HG02798 (cell line): Measurements from ENCODE around the gene MT1B.
"Not testable (repeated sequence)": the region's sequence is repeated elsewhere in the genome, so short reads cannot be mapped to it uniquely, and the experiment has no call there.

Experiments used
- ATAC-seq: cut with Tn5 transposase; IDR thresholded peaks from one replicate; pipeline ENCODE4 v1.9.1; 2021; ENCODE audit warnings: mild to moderate bottlenecking; ENCODE audit not compliant: unreplicated experiment, poor library complexity

The MT1B gene

DNA sequence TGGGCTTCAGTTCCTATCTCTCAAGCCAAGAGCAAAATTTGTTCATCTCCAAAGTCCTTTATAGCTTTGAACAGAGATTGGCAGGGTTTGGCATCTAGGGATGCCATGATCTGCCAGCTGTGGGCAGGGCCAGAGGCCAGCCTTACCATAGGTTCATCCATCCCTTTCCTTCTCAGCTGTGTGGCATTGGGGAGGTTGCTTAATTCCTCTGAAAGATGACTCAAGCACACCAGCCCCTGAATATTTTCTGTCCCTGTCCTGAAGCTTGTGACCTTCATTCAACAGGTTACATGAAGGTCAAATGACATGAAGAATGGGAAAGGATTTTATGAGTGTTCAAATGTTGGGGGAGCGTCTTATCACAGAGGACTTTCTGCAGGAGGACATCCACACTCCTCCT is 12.8 kb downstream of the MT1B start:
- ATAC-seq: no peak

- not testable (repeated sequence) for ATAC-seq
Observed at GRCh38 chr16:56665286-56666261, 13.9 kb downstream of the MT1B start.

DNA sequence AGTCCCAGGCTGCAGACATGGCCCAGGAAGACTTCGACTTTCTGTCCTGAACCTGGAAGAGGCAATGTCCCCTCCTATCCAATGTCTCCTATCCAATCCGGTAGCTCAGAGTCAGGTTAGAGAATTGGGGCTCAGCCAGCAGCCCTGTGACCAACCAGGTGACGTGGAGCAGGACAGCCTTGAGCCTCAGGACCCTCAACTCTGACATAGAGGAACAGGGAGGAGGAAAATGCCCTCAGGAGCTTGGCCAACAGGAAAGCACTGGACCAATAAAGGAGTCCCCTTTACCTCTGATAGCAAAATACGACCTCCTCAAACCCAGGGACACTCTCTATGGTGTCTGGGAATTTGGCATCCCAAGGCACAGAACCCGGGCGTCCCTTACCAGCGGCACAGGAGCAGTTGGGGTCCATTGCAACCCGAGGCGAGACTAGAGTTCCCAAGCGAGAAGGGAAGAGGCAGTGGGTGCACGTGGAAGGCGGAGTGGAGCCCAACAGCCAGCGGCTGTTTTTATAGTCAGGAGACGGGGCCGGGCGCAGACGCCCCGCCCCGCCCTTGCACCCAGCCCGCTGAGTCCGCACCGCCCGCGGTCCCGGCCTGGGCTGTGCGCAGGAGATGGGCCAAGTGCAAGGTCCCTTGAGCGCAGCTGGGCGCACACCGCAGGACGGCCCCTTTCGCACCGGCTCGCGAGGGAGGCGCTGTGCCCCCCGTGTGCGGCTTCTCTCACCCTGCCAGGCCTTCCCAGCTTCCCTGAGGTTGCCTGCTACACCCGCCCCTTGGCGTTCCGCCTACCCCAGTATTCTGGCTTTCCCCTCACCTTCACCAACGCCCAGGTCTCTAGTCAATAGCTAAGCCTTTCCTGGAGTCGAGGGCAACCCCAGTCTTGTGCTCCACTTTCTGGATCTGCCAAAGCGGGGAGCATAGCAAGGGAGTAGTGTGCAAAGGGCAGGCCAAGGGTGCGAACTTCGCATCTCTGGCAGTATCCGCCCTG is 16.2 kb downstream of the MT1B start, which contains the start of gene MT1G:
Gene MT1G, minus strand, starts transcription at position 485 of the 991 bp plus-strand sequence. Its CDS starts 72 bp downstream, at position 413.
- ATAC-seq: no peak

GRCh38 chr16:56669005-56669839 is 17.5 kb downstream of the MT1B start, which contains the start of gene MT1H:
TSS of gene MT1H (plus strand) at chr16:56669814. CDS start at chr16:56669885, 71 bp downstream.
- ATAC-seq: no peak

DNA sequence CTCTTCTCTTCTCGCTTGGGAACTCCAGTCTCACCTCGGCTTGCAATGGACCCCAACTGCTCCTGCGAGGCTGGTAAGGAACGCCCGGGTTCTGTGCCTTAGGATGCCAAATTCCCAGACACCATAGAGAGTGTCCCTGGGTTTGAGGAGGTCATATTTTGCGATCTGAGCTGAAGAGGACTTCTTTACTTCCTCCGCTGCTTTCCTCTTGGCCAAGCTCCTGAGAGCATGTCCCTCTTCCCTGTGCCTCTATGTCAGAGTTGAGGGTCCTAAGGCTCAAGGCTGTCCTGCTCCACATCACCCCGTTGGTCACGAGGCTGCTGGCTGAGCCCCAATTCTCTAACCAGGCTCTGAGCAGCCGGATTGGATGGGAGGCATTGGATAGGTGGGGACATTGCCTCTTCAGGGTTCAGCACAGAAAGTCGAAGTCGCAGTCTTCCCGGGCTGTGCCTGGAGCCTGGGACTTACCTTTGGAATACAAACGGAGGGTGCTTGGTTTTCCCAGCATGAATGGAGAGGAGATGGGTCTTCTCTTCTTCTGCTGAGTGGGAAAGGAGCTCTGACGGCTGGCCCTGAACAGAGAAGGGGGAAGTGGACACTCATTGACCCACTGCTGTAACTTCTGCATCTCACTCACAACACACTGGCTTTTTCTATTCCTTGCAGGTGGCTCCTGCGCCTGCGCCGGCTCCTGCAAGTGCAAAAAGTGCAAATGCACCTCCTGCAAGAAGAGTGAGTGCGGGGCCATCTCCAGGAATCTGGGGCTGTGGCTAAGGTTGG is 18.3 kb downstream of the MT1B start:
- ATAC-seq: no peak

- no peak for ATAC-seq
Observed at GRCh38 chr16:56670620-56670934, 18.9 kb downstream of the MT1B start.

DNA sequence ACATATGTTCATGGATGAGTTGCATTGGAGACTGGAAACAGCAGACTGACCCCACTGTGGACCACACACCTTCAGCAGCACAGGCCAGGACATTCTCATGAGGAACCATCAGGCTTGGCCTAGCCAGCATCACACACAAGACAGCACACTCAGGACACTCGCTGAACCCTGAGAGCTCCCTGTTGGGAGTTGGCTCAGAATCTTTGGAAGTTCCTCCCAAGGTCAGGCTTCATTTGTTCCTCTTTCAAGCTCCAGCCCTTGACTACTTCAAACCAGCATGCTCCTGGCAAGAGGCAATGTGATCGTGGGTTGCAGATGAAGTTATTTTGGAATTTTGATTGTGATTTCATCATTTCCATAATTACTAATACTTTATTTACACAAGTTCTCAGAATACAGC is 20.0 kb downstream of the MT1B start:
- not testable (repeated sequence) for ATAC-seq

GRCh38 chr16:56672171-56672570 is 20.5 kb downstream of the MT1B start:
- not testable (repeated sequence) for ATAC-seq

DNA sequence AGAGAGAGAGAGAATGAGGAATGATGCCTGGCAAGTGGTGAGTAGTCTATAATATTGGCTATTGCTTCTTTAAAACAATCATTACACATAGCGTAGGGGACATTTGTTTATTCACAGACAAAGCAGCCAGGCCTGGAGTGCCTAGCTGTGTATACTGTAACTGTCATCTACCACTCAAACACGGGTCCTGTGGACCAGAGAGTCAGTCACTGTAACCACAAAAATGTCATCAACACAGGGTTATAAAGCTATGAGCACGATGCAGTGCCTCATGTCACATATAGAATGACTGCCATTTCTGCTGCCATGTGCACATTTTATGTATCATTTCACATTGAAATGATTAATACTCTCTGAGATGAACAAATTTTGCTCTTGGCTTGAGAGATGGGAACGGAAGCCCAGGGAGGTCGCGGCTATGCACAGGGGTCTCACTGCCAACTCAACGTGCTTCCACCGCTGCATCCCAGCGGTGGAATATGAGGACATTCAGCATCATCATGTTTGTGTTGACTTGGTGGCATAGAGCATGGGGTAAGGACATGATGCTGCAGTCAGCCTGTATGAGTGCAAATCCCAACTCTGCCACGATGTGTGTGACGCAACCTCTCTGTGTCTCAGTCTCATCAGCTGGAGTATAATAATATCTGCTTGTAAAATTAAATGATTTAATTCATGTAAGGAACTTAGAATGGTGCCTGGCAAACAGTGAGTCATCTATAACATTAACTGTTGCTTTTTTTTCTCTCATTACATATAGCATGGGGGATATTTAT is 21.3 kb downstream of the MT1B start:
- ATAC-seq: no peak

- ATAC-seq: no peak
Observed at GRCh38 chr16:56673921-56674320, 22.2 kb downstream of the MT1B start.

GRCh38 chr16:56674570-56674969 is 22.9 kb downstream of the MT1B start:
- ATAC-seq: not testable (repeated sequence)

DNA sequence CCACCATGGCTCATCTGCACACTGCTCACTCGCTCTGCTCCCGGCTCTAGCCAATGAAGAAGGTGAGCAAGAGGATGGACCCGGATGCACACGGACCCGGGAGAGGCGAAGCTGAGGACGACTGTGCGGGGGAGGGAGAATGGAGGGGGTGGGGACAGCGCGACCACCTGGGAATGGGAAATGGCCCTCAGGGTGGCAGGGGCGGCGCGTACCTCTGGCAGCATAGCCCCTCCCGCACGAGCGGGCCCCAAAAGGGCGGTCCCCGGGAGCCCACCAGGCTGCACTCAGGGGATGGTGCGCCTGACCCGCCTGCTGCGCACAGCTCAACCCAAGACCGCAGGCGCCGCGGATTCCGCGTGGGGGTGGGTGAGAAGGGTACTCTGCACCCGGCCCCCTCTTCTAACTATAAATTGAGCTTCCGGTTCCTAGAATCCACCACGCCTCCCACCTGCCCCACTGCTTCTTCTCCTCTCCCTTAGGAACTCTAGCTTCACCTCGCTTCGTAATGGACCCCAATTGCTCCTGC is 24.1 kb downstream of the MT1B start:
- no peak for ATAC-seq

GRCh38 chr16:56677474-56677873 is 25.8 kb downstream of the MT1B start:
- no peak for ATAC-seq

- ATAC-seq: no peak
Observed at GRCh38 chr16:56679078-56679730, 27.5 kb downstream of the MT1B start.

DNA sequence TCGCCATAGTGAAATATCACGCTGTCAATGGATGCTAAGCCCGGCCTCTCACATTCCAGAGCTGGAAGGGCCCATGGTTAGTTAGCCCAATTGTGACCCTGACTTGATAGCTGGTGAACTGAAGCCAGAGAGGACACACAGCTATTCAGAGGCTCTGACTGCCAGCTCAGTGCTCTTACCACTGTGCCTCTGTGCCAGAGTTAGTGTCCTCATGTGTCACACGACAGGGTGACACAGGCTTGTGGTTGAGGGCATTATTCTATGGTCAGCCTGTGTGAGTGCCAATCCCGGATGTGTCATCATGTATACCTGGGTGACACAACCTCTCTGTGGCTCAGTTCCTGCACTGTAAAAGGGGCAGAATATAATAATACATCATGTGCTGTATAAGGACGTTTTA is 28.1 kb downstream of the MT1B start:
- no peak for ATAC-seq

DNA sequence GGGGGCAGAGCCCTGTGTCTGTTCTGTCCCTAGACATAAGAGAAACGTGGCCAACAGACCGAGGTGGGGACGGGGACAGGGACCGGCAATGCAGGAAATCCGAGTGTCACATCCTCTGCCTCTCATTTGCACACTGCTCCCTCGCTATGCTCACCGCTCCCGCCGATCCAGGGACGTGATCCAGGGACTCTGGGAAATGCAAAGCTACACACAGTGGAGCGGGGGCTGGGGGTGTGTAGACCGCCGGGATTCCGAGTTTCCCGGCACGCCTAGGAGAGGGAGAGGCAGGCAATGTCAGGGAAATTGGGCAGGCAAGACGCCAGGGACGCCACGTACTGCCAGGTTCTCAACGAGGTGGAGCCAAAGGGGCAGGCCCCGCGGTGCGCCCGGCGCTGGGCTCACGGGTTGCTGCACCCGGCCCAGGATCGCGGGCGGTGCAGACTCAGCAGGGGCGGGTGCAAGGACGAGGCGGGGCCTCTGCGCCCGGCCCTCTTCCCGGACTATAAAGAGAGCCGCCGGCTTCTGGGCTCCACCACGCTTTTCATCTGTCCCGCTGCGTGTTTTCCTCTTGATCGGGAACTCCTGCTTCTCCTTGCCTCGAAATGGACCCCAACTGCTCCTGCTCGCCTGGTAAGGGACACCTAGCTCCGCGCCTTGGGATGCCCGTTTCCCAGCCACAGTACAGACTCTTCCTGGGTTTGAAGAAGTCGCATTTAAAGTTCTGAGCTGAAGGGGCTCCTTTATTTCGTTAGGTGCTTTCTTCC is 30.4 kb downstream of the MT1B start, which contains the start of gene MT1X:
Gene MT1X, plus strand, starts transcription at position 532 of the 764 bp plus-strand sequence. Its CDS starts 71 bp downstream, at position 603.
- peak; percentile 99 for ATAC-seq
